NCI-H82 treated with DMSO at 0.1 percent for 48 hours (cell line): ENCODE data around the gene BARX1.
"Not testable (repeated sequence)": the region's sequence is repeated elsewhere in the genome, so short reads cannot be mapped to it uniquely, and the experiment has no call there.

ENCODE experiments used
- DNase-seq: peaks from one replicate; lab custom pipeline; 2025; ENCODE audit not compliant: unreplicated experiment; lab: John Stamatoyannopoulos, UW

Gene BARX1

GRCh38 chr9:93955111-93955980 lies at the start of gene BARX1:
Gene BARX1 (minus strand): TSS chr9:93955355. CDS start chr9:93955146, 209 bp downstream.
- no peak for DNase-seq

DNA sequence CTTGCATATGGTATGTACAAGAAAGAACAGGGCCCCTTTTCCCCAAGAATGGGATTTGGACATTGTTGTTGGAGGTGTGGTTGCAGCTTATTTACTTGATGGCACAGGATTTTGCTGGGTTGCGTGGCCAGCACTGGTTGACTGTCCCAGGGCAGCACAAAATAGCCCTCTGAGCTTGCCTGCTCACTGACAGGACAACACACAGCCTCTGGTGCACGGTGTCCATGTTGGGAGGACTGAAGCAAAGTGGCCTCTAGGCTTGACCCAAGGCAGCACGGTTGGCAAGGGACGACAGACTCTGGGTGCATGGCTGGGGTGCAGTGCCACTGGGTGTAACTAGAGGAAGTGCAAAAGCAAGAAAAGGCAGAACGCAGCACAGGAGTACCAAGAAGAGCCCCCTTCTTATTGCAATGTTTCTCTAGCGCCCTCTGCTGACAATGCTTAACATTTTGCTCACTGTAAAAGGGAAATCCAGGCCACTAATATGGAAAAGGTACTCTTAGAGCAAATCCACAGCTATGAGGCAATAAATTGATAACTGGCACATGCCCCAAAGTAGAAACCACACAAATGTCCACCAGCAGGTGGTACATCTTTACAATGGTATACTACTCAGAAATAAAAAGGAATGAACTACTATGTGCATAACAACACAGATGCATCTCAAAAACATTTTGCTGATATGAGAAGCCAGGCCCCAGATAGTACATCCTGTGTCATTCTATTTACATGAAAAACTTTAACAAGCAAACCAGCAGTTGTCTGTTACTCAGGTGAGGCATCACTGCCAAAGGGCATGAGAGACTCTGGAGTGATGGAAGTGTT lies 47.4 kb upstream of the BARX1 start:
- DNase-seq: peak; percentile 48

- DNase-seq: no peak
Observed at GRCh38 chr9:93996863-93997262, 41.7 kb upstream of the BARX1 start.

GRCh38 chr9:93996367-93996766 lies 41.2 kb upstream of the BARX1 start:
- DNase-seq: no peak

DNA sequence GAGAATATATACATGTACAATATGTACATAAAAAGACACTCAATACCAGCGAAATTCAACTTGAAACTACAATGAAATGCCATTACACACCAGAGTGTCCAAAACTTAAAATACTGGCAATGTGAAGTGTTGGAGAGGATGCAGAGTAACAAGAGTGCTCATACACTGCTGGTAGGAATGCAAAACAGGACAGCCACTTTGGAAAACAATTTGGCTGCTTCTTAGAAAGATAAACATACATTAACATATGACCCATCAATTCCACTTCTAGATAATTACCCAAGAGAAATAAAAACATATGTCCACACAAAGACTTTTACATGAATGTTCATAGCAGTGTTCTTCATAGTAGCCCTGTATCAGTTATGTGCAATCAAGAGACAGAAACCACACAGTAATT lies 39.4 kb upstream of the BARX1 start:
- DNase-seq: no peak

DNA sequence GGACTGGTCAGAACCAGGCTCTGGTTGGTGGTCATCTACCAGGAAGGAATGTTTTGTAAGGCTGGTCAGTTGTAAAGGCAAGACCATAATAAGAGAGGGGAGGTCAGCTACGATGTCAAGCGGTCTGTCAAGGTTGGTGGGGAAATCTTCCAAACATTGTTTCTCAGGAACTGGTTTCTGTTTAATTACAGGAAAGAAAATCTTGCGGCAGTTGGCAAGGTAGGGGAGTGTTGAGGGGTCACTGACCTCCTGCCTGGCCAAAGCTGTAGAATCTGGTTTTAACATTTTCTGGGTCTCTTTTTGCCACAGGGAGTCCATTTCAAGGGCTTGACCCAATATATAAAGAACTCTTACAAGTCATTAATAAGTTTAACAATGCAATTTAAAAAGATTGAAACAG lies 39.0 kb upstream of the BARX1 start:
- no peak for DNase-seq

DNA sequence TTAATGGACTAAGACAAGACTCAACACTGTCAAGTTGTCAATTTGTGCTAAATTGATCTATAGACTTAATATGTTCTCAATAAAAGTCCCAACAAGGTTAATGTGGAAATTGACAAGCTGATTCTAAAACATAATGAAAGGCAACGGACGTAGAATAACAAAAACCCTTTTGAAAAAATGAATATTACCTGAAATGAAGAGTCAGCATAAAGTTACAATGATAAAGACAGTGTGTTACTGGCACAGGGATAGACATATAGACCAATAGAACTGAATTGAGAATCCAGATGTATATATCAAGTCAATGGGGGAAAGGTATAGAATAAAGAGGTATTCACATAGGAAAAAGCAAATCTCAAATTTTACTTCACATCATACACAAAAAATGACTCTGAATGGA lies 37.7 kb upstream of the BARX1 start:
- no peak for DNase-seq

DNA sequence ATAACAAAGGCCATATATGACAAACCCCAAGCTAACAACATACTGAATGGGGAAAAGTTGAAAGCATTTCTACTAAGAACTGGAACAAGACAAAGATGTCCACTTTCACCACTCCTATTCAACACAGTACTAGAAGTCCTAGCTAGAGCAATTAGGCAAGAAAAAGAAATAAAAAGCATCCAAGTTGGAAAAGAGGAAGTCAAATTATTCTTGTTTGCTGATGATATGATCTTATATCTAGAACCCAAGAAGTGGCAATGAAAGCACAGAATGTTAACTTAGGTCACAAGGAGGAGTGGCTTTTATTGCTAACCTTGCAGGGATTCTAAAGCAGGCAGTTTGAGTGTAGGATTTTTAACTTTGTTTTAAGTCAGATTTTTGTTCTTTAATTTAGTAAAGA lies 35.3 kb upstream of the BARX1 start:
- DNase-seq: no peak

DNA sequence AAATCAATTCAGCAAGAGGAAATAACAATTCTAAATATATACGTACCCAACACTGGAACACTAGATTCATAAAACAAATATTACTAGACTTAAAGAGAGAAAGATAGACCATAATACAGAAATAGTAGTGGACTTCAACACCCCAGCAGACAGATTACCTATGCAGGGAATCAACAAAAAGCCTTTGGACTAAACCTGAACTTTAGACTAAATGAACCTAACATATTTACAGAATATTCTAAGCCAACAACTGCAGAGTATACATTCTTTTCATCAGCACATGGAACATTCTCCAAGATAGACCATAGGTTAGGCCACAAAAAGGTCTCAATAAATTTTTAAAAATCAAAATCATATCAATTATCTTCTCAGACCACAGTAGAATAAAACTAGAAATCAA lies 32.9 kb upstream of the BARX1 start:
- no peak for DNase-seq

DNA sequence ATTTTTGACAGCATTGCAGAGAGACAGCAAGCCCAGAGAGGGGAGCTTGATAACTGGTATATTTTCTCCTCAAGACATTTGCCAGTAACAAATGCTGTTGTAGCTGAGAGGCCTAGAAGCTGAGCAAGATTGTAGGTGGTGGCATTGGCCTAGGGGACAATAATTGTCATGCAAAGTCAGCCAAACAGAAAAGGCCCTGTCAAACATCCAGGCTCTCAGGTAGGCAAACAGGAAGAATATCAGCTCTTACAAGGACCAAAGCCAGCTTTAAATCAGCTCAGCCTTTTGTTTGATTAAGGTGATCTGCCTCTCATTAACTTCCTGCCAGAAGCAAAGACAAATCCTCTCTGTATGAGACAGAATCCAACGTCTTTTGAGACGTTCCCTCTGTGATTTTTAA lies 29.7 kb upstream of the BARX1 start:
- no peak for DNase-seq

- no peak for DNase-seq
Observed at GRCh38 chr9:93983875-93984274, 28.7 kb upstream of the BARX1 start.

DNA sequence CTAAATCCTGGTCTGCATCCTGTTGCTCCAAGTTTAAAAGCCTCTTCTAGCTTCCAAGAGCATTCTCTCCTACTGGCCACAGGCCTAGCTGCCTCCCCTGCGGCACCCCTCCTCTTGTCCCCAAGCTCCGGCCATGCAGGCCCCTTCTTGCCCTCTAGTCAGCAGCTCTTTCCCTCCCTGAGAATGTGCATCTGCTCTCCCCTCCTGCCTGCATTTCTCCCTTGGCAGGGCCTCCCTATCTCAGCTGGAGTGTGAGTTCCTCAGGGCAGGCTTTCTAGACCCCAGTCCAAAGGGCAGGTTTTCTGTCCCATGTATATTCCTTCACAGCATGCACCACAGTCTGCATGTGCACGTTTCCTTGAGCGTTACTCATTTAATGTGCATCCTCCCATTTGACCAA lies 24.6 kb upstream of the BARX1 start:
- no peak for DNase-seq

DNA sequence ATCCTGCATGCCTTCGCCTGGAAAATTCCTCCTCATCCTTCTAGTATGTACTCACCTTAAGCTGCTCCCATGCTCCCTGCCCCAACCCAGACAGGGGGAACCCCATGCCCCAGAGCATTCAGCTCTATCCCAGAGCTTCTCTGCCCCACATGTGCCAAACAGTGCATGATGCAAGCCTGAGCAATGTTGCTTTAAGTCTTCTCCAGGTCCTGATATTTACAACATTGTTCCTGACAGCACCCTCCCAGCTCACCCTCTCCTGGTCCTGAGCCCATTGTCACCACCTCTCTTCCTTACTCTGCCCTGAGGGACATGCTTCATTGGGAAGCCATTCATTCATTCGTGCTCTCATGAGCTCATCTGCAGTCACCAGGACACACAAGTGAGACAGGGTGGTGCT lies 23.4 kb upstream of the BARX1 start:
- DNase-seq: no peak

DNA sequence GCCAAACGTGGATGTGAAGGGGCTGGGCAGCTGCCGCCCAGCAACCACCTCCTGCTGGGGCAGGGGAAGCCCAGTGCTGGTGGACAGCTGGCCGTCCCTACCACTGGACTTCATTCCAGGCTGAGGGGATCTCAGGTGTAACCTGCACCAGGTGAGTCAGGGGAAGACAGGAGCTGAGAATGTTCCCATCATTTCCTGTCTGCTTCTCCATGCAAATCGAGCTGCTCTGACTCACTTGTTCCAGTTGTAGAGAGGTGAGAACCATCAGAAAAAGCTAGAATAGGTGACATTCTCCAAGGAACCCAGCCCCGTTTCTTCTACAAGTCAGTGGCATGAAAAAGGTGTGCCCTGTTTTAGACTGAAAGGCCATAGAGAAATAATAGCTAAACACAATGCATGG lies 21.8 kb upstream of the BARX1 start:
- DNase-seq: no peak

DNA sequence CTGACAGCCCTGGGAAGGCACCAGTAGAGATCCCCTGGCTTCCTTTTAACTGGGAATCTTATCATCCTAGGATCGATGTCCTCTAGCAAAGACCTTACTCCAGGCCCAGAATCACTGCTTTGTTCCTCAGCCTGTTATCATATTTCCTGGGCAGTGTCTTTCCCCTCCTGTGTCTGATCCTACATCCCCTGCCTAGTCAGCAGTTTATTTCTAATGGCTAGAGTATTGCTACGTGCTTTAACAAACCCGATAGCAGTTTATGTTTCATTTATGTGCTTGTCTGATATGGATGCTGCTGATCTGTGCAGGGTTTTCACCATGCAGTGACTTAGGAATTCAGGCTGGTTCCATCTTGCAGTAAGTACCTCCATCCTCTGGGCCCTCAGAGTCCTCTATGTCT lies 20.9 kb upstream of the BARX1 start:
- DNase-seq: no peak

DNA sequence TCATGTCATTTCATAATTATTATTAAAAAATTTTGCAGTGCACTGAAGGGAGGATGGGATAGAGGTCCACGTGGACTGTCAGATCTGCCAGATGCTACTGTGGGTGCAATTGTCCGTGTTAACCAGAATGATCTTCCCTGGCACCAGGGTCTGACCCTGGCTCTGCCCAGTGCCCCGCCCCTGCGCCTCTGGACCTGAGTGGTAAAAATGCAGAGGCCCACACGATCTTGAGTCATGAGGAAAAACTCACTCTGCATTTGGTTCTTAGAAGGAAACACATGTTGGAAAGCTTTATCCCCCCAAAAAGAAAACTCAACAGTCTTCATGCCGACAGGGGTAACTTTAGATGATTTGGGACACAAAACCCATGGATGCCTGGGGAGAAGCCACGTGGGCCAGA lies 20.1 kb upstream of the BARX1 start:
- no peak for DNase-seq

GRCh38 chr9:93974151-93974550 lies 19.0 kb upstream of the BARX1 start:
- DNase-seq: no peak

- DNase-seq: not testable (repeated sequence)
Observed at GRCh38 chr9:93972655-93973054, 17.5 kb upstream of the BARX1 start.

DNA sequence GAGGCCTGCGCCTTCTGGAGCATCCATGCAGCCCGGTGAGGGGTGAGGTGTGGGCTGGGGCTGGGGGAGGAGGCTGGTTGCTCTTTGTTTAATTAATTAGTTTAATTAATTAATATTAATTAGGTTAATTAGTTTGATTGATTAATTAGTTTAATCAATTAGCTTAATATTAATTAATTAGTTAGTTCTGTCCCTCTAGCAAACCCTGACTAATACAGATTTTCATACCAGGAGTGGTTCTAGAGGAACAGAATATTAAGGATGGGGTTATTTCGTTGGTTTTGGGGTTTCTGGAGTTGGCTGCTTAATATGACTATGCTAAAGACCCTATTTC lies 14.1 kb upstream of the BARX1 start:
- DNase-seq: no peak

GRCh38 chr9:93968451-93969327 lies 13.5 kb upstream of the BARX1 start:
- no peak for DNase-seq

DNA sequence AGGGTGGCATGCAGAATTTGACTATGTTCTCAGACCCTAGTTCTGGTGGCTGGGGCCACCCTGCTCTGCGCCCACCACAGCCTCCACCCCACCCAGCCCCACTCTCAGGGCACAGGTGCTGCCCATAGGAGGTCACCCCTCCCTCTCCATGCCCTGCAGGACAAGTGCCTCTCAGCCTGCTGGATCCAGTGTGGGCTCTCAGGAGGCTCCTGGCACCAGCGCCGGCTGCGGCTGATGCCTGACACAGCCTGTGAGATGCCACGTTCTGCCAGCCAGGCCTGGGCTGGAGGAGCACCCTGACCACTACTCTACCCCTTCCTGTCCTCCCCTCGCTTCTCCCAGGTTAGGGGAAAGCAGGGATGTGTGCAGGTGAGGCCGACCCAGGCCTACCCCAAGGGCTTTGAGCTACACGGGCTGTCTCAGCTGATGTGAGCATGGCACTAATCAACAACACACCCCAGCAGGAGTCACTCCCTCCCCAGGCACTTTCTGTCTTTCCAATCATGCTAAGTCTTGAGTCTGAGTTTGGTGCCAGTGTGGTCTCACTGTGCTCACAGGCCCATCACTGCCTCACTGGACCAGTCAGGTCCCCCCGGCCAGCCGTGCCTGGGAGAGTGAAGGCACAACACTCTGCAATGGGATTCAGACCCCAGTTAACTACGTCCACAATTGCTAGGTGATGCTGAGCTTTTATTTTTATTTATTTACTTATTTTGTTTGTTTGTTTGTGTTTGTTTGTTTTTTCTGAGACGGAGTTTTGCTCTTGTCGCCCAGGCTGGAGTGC lies 12.1 kb upstream of the BARX1 start:
- DNase-seq: no peak
